Hepatic stellate cell (primary cell): ENCODE measurements around the gene TSPAN17.
"Not testable (repeated sequence)": the region's sequence is repeated elsewhere in the genome, so short reads cannot be mapped to it uniquely, and the experiment has no call there.

ENCODE experiments used
- DNase-seq: peaks from one replicate; pipeline ENCODE4 v3.0.0; 2011; ENCODE audit warnings: low spot score

TSPAN17 gene

GRCh38 chr5:176680226-176680563 lies 32.9 kb downstream of the TSPAN17 start:
- DNase-seq = no peak

DNA sequence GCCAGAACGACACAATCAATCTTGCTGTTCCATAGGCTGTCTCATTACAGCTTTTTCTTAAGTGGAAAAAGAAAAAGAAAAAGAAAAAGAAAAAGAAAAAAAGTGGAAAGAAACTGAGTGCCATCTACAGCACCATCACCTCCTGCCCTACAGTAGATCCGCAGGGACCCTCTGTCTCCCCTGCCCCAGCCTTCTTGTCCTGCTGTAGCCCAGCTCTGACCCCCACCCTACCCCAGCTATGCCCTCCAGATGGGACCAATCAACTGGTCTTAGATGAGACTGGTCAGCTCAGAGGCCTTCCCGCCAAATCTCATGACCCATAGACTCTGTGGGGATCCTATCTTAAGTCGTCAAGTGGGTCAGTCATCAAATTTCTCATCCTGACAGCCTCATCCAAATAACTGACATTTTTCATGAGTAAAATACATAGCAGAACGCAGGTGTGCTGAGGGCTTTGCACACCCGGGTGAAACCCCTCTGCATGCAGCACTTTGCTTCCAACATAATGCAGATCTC lies 34.8 kb downstream of the TSPAN17 start:
- DNase-seq = no peak

GRCh38 chr5:176685010-176685409 lies 37.7 kb downstream of the TSPAN17 start:
- no peak for DNase-seq

- no peak for DNase-seq
Observed at GRCh38 chr5:176687247-176687646, 40.0 kb downstream of the TSPAN17 start.

- no peak for DNase-seq
Observed at GRCh38 chr5:176687881-176688280, 40.6 kb downstream of the TSPAN17 start.

DNA sequence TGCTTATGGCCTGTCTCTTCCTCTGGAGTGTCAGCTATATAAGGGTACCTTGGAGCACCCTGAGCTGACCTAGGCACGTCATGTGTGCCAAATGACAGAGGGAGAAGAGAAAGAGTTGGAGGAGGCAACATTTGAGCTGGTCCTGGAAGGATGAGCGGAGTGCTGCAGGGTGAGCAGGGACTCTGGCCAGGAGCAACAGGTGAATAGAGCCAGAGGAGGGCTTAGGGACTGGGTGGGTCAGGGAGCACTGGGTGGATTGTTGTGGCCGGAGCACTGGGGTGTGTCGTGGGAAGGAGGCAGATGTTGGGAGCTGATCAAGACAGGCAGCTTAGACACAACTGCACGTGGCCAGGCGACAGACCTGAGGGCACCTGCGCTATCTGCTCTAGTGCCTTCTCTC lies 43.6 kb downstream of the TSPAN17 start:
- DNase-seq = no peak

GRCh38 chr5:176691524-176691923 lies 44.2 kb downstream of the TSPAN17 start:
- no peak for DNase-seq

DNA sequence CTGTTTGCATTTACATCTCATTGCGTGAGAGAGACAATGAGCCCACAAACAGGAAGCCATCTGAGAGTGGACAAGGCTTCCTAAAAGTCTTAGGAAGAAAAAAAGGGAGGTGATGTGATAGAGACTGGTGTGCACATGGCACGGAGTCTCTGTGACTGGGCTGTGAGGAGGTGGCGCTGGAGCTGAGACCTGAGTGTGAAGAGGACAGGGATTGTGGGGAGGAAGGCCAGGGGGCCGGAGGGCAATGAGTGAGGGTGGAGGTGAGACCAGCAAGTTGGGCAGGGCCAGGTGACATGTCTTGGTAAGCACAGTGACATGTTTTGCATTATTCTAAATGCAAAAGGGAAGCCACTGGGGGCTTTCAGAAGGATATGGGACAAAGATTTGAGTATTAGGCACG lies 45.0 kb downstream of the TSPAN17 start:
- no peak for DNase-seq

DNA sequence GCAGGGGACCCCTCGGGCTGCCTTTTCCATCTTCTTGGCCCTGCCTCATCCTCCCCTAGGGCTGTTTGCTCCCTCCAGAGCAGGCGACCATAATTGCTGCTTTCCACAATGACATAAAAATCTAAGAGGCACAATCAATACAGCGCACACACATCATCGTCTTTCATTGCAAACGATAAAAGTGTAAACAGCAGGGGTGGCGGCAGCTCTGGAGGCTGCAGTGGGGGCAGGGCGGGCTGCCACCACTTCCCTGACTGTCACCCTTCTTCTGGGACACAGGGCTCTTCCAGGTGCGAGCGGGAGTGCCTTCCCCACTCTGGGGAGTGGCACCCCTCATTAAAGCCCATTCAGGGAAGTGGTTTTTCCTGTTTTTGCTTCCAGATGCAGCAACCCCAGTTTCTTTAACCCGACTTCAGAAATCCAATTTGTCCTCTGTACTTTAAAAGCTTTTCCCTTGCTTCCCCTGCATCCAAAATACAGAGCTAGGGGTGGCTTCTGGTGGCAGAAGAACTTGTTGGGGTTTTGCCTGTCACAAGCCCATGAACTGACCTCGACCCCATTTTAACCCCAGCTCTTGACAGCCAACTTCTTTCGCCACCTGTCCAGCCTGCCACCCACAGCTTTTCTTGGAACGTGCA lies 45.7 kb downstream of the TSPAN17 start:
- DNase-seq = no peak

GRCh38 chr5:176693477-176693851 lies 46.2 kb downstream of the TSPAN17 start:
- no peak for DNase-seq

DNA sequence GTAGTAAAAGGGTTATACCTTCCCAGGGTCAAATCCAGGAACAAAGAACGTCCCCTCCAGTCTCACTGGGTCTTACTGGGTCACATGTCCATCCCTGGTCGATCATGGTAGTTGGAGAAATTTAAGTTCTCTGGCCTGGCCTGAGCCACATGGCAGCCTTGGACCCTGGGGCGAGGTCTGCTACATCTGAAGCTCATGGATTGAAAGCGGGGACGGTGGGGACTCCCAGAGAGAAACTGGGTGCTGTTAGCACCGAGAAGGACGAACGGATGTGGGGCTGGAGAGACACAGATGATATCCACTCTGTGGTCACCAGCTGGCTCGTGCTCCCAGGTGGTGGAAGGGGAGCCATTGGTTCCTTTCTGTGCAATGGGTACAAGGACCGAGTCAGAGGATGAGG lies 46.9 kb downstream of the TSPAN17 start:
- no peak for DNase-seq

DNA sequence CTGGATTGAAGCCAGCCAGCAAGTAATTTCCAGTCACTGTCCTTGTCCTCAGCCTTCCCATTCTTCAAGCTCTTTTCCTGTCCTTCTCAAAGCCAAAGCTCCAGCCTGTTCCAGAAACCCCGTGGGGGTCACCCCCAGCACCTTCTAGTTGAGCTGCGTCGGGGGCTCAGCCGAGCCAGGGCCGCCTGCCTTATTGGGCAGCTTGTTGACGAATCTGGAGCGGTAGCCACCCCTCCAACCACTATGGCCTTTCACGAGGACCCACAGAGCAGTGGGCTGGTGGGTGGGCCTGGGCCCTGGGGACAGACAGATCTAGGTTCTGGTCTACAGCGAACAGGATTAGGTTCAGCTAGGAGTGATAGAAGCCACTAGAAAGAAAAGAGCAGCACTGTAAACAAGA lies 47.3 kb downstream of the TSPAN17 start:
- DNase-seq = no peak

DNA sequence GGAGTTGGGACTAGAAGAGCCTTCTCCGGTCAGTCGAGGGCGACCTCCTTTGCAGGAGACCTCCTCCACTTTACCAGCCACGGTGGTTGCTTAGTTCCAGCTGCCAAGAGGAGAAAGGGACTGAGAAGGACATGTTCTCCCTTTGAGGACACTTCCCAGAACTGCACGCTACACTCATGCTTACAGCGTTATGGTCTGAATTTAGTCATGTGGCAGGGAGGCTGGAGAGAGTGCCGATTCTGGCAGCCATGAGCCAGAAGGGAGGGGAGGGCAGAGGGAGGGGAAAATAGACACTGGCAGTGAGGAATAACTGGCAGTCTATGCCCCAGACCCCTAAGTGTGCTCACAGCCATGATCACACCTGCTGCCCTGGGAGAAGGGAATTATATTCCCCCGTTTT lies 47.8 kb downstream of the TSPAN17 start:
- no peak for DNase-seq

DNA sequence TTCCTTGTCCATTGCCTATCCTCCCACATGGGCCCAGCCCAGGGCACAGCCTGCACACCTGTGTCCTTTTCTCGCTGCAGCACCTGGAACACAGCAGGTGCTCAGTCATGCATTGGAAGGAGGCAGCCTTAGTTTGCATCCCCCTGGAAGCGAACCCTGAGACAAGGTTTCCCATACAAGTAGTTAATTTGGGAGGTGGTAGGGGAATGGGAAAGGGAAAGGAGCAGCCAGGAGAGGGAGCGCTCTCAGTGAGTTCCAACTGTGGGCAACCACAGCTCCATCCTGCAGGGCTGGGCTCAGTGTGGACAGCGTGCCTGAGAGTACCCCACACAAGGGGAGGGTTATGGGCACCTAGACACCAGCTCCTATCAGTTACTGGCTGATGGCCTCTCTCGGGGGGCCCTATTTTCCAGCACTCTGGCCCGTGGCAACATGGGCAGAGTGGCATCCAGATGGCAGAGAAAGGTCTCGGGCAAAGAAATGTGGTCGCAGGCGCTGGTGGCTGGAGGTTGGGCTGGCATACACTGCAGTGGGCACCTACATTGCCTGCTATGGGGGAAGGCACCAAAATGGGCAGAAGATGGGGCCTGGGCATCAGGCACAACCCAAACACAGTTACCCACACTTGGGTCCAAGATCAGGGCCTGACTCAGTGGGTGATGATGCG lies 50.1 kb downstream of the TSPAN17 start:
- no peak for DNase-seq

DNA sequence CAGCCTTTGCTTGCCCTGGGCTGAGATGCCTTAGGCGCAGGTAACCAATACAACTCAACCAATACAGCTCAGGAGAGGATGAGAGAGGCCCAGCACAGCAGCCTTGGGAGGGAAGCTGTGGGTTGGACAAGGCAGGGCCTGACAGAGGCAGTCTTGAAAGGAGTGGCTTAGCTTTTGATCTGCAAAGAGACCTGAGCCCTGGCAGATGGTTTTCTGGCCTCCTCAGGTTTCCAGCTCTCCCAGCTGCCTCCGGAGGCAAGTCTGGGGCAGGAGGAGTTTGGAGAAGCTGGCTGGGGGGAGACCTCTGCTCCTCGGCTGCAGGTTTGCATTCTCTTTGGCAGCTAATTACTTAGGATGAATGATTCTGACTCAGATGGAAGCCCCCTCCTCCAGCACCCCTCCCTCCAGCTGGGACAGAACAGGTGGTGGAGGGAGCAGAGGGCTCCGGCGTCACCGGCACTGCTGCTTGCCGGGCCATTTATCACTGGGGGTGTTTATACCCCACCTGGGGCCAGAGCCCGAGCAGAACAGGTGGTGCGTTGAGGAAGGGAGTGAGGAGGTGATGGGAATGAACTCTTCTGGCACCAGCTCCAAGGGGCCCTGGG lies 50.8 kb downstream of the TSPAN17 start:
- DNase-seq = no peak

DNA sequence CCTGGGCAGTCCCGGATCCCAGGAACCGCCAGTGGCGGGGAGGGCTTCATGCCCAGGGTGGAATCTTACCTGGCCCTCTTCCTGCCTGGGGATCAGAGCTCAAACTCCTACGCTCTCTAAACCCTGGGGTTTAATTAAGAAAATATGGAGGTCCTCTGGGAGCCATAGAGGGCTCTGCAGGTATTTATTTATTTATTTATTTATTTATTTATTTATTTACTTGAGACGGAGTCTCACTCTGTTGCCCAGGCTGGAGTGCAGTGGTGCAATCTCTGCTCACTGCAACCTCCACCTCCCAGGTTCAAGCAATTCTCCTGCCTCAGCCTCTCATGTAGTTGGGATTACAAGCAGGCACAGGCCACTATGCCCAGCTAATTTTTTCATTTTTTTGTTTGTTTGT lies 52.2 kb downstream of the TSPAN17 start:
- DNase-seq = not testable (repeated sequence)

- no peak for DNase-seq
Observed at GRCh38 chr5:176700239-176700847, 53.1 kb downstream of the TSPAN17 start.

- DNase-seq = no peak
Observed at GRCh38 chr5:176702671-176703641, 55.7 kb downstream of the TSPAN17 start.

GRCh38 chr5:176703857-176704256 lies 56.6 kb downstream of the TSPAN17 start:
- no peak for DNase-seq

GRCh38 chr5:176704355-176704754 lies 57.1 kb downstream of the TSPAN17 start:
- no peak for DNase-seq

DNA sequence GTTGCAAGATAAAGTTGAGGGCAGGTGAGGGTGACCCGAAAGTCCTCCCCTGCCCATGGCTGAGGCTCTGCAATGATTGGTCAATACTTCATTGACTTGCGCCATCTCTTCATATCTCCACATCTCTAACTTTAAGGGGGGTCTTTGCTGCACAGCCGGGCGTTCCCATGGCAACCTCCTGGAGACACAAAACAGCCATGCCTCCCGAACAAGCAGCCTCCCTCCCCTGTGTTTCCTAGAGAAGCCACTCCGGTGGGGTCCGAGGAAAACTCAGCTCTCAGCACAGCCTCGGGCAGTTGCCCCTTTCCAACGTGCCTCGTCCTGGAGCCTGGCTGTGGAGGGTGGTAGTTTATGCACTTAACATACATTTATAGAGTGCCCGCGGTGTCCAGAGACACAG lies 57.5 kb downstream of the TSPAN17 start:
- DNase-seq = no peak
